Vagina (tissue), 2 donors: ENCODE measurements around the gene GATA2. TPM values are rescaled to one million over a fixed set of nuclear protein-coding genes. Genes with fewer than 3 reads are reported as not detected.

Experiments used
- DNase-seq, 2 donors: peaks; one replicate each; pipeline ENCODE4 v3.0.0-alpha.2; 2017; ENCODE audit errors: extremely low spot score in 2 of 2
- H3K27ac ChIP-seq: fragments of 200-600 bp; sonication (generic); one replicate; pipeline ENCODE4 v1.5.1; 2019
- H3K27me3 ChIP-seq: fragments of 200-600 bp; sonication (generic); one replicate; pipeline ENCODE4 v1.5.1; 2019
- H3K36me3 ChIP-seq, 2 donors: fragments of 200-600 bp; sonication (generic); one replicate each; pipeline ENCODE4 v1.5.1; 2017 to 2019
- H3K4me1 ChIP-seq: fragments of 200-600 bp; sonication (generic); one replicate; pipeline ENCODE4 v1.5.1; 2019
- H3K4me3 ChIP-seq, 2 donors: fragments of 200-600 bp; sonication (generic); 1 replicate in 1 of 2; 2 replicates in 1 of 2; pipeline ENCODE4 v1.5.1; 2016 to 2019
- H3K9me3 ChIP-seq: fragments of 200-600 bp; sonication (generic); one replicate; pipeline ENCODE4 v1.5.1; 2019
- POLR2A ChIP-seq, 2 donors: fragments of 450-650 bp; IDR thresholded peaks; one replicate each; pipeline ENCODE4 v1.6.1; 2017; ENCODE audit warnings: antibody characterized with exemption in 2 of 2, mild to moderate bottlenecking in 2 of 2, moderate library complexity in 2 of 2
- POLR2AphosphoS5 ChIP-seq, 2 donors: sonication (generic); formaldehyde crosslinking; IDR thresholded peaks; one replicate each; pipeline ENCODE4 v1.9.0; 2017; ENCODE audit warnings: antibody characterized with exemption in 2 of 2, mild to moderate bottlenecking in 2 of 2, low read depth in 1 of 2; ENCODE audit not compliant: insufficient read depth in 1 of 2
- intact Hi-C: fragments of 100-400 bp; cut with DNase I; formaldehyde crosslinking; loops from one replicate; pipeline ENCODE4 v1.15.1; 2023
- total RNA-seq: library from RNA; depleted of rRNA; stranded (reverse); fragments of >200 nt; gene quantifications from one replicate; pipeline ENCODE4 v1.2.3, GENCODE V29; 2016
- TF ChIP-seq, protein P1 (sequence below), 3 experiments: fragments of 450-650 bp in 2 of 3; fragments of 200-600 bp in 1 of 3; sonication (generic) in 1 of 3; IDR thresholded peaks; one replicate each; pipeline ENCODE4 v1.5.1; 2017 to 2019; ENCODE audit warnings: antibody characterized with exemption in 3 of 3, mild to moderate bottlenecking in 2 of 3, moderate library complexity in 2 of 3

Gene GATA2
- total RNA-seq, 1 donor from 2014 or later, result 50.6 TPM

DNA sequence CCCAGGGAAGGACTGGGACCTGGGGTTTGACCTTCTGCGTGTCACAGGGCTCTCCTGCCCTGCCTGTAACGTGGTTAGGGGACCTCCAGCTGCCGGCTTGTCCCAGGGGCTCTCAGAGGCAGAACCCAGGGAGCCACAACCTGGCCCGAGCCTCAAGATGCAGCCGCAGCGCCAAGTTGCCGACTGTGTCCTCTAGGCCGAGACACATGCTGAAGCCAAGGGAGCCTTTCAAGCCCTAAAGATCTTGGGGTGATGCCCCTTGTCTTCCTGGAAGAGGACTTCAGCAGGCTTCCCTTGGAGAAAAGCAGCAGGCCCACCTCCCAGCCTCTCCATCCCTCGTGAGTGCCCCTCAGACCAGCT lies 33.6 kb downstream of the GATA2 start:
- TF ChIP-seq POLR2A (IDR thresholded peaks at IDR 0.05), result no peak
- TF ChIP-seq, protein P1, sequence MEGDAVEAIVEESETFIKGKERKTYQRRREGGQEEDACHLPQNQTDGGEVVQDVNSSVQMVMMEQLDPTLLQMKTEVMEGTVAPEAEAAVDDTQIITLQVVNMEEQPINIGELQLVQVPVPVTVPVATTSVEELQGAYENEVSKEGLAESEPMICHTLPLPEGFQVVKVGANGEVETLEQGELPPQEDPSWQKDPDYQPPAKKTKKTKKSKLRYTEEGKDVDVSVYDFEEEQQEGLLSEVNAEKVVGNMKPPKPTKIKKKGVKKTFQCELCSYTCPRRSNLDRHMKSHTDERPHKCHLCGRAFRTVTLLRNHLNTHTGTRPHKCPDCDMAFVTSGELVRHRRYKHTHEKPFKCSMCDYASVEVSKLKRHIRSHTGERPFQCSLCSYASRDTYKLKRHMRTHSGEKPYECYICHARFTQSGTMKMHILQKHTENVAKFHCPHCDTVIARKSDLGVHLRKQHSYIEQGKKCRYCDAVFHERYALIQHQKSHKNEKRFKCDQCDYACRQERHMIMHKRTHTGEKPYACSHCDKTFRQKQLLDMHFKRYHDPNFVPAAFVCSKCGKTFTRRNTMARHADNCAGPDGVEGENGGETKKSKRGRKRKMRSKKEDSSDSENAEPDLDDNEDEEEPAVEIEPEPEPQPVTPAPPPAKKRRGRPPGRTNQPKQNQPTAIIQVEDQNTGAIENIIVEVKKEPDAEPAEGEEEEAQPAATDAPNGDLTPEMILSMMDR (IDR thresholded peaks at IDR 0.05), result no peak
- no peak overlapping the region for H3K27ac ChIP-seq

DNA sequence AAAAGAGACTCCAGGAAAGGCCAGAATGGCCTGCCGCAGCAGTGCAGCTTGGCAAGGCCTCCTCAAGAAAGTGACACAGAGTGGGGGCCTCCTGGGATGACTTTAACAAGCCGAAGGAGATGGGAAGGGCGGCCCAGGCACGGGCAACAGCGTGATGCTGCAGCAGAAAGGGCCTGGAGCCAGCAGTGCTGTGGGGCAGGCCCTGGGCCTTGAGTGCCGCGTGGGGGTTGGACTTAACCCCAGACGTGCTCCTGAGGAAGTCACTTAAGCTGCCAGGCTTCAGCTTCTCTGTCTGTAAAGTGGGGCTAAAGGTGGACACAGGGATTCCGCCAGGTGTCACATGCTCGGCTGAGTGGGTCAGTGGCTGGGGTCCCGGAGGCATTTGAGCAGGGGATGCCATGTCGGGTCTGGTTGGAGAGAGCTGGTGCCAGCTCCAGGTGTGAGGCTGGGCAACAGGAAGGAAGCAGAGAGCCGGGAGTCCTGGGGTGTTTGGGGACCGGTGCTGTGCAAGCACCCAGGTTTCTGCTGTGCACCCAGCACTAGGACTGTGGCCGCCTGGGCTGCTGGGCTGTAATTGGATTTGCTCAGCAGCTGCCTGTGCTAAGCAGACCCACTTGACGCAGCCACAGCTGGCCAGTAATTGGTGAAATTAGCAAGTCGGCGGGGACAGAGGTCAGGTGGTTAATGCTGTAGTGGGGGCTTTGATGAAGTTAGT lies 34.1 kb downstream of the GATA2 start:
- H3K4me1 ChIP-seq, result no peaks in the 10 kb centered on the region
- no peaks in the 10 kb centered on the region for H3K36me3 ChIP-seq
- H3K4me3 ChIP-seq, result no peak overlapping the region
- no peak overlapping the region for H3K27ac ChIP-seq
- H3K9me3 ChIP-seq, result no peaks in the 10 kb centered on the region
- intact Hi-C loops, result no loop called here
- TF ChIP-seq, protein P1 (IDR thresholded peaks at IDR 0.05), result no peak
- TF ChIP-seq POLR2A (IDR thresholded peaks at IDR 0.05) (no peak), POLR2AphosphoS5 (IDR thresholded peaks at IDR 0.05; ENCODE audit: insufficient read depth in 1 of 2, low read depth in 1 of 2) (no peak)
- DNase-seq, result no peak
- H3K27me3 ChIP-seq, result no peaks in the 10 kb centered on the region

More for the DNA sequence above, 33.6 kb downstream of the GATA2 start:
- intact Hi-C loops, result no loop called here
- H3K27me3 ChIP-seq, result no peaks in the 10 kb centered on the region
- no peaks in the 10 kb centered on the region for H3K36me3 ChIP-seq
- DNase-seq, result no peak
- H3K4me3 ChIP-seq, result no peak overlapping the region
- H3K4me1 ChIP-seq, result no peaks in the 10 kb centered on the region
- H3K9me3 ChIP-seq, result no peaks in the 10 kb centered on the region

DNA sequence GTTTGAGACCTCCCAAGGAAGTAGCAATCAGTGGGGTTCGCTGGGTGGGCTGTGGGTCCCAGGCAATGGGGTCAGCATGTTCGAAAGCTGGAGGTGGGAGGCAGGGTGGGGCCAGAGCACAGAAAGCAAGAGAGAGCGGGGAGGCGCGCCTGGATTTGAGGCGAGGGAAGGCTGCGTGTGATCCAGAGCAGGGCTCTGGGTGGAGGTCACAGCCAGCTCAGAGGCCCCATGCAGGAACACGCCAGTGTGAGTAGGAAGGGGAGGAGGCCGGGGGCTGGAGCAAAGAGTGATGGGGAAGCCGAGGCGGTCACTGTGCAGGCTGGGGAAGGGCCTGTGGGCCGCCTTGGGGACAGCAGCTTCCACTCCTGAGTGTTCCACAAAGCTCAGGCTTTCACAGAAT lies 35.1 kb downstream of the GATA2 start:
- no peak overlapping the region for H3K4me3 ChIP-seq
- intact Hi-C loops, result no loop called here
- H3K9me3 ChIP-seq, result no peaks in the 10 kb centered on the region
- no peaks in the 10 kb centered on the region for H3K36me3 ChIP-seq
- no peak overlapping the region for H3K27ac ChIP-seq
- H3K27me3 ChIP-seq, result no peaks in the 10 kb centered on the region
- no peaks in the 10 kb centered on the region for H3K4me1 ChIP-seq
- TF ChIP-seq, protein P1 (IDR thresholded peaks at IDR 0.05), result no peak
- TF ChIP-seq POLR2A (IDR thresholded peaks at IDR 0.05), result no peak
- TF ChIP-seq POLR2AphosphoS5 (IDR thresholded peaks at IDR 0.05; ENCODE audit: insufficient read depth in 1 of 2, low read depth in 1 of 2), result no peak
- DNase-seq, result no peak

DNA sequence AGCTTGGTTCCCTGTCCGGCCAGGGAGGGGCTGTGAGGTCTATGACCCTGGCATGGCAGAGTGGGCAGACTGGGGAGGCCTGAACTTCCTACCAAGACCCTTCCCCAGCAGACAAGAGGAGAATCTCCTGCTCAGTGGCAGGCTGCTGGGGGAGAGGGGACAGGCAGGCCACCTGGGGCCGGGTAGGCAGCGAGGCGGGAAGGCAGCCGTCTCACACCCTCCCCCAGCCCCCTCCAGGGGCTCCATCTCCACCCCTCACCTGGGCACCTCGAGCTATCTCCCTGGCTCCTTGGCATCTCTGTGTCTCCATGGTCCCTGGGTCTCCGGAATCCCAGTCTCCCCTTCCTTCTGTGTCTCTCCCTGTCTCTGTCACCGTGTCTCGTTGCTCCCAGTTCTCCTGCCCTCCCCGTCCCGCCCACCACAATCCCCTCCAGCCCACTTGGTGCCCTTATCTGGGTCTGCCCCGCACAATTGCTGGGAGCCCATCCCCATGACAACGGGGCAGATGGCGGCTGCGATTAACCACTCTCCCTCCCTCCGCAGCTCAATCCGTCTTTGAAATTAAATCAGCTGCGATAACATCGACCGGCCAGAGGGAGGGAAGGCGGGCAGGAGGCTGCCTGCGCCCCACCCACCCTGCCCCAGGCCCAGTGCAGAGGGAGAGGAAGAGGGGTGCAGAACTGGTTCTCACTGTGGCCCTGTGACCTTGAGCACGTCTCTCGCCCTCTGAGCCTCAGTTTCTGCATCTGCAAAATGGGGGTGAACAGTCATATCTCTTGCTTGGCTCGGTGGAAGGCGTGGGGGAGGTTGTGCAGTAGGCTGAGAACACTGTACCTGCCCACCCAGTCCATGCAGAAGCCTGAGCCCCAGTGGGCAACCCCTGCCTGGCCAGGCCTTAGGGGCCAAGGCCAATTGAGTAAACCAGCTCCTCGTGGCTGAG lies 36.0 kb downstream of the GATA2 start:
- Histone ChIP-seq H3K27me3 (no peaks in the 10 kb centered on the region), H3K4me1 (no peaks in the 10 kb centered on the region), H3K27ac (no peak overlapping the region), H3K36me3 (no peaks in the 10 kb centered on the region), H3K4me3 (no peak overlapping the region), H3K9me3 (no peaks in the 10 kb centered on the region)
- DNase-seq, result no peak
- no peak for TF ChIP-seq POLR2AphosphoS5 (IDR thresholded peaks at IDR 0.05; ENCODE audit: insufficient read depth in 1 of 2, low read depth in 1 of 2)
- TF ChIP-seq, protein P1 (IDR thresholded peaks at IDR 0.05), result no peak
- no peak for TF ChIP-seq POLR2A (IDR thresholded peaks at IDR 0.05)
- intact Hi-C loops, result no loop called here
